RWPE1 (cell line): ENCODE results near the gene KLHL11.
A peak's percentile ranks its signal among the peaks of the same experiment; 100 is the strongest.

Experiments used
- CTCF ChIA-PET: fragments of 350-600 bp; sonication (Branson Sonifier 250); formaldehyde crosslinking; extraction: SDS; loops from one replicate; lab custom pipeline; 2021; lab: Yijun Ruan, JAX
- POLR2A ChIA-PET: fragments of 400-600 bp; formaldehyde crosslinking; extraction: SDS; loops from one replicate; lab custom pipeline; 2020; ENCODE audit warnings: antibody characterized with exemption; ENCODE audit not compliant: low non-redundant PET; lab: Yijun Ruan, JAX
- DNase-seq: peaks from one replicate; pipeline ENCODE4 v3.0.0; 2012; ENCODE audit warnings: low spot score
- H3K27ac ChIP-seq: fragments of 450-650 bp; 2 replicates; pipeline ENCODE4 v1.5.1; 2017
- TF ChIP-seq, protein P1 (sequence below): fragments of 450-650 bp; conservative IDR thresholded peaks from 2 replicates; pipeline ENCODE4 v1.5.1; 2017; ENCODE audit warnings: low read depth, mild to moderate bottlenecking

Gene KLHL11

GRCh38 chr17:41813152-41813680, 52.0 kb downstream of the KLHL11 start:
- CTCF ChIA-PET: interaction anchor here (2.1 kb wide), 1 partner anchor 76 kb away, joined by 4 read pairs; no protein-coding TSS in a partner anchor
- peak overlapping the region; percentile 91 for H3K27ac ChIP-seq
- no peak for DNase-seq
- POLR2A ChIA-PET: interaction anchor here (0.6 to 0.7 kb wide), 2 partner anchors 14 to 105 kb away, joined by 3 read pairs; no protein-coding TSS in a partner anchor
- TF ChIP-seq, protein P1, sequence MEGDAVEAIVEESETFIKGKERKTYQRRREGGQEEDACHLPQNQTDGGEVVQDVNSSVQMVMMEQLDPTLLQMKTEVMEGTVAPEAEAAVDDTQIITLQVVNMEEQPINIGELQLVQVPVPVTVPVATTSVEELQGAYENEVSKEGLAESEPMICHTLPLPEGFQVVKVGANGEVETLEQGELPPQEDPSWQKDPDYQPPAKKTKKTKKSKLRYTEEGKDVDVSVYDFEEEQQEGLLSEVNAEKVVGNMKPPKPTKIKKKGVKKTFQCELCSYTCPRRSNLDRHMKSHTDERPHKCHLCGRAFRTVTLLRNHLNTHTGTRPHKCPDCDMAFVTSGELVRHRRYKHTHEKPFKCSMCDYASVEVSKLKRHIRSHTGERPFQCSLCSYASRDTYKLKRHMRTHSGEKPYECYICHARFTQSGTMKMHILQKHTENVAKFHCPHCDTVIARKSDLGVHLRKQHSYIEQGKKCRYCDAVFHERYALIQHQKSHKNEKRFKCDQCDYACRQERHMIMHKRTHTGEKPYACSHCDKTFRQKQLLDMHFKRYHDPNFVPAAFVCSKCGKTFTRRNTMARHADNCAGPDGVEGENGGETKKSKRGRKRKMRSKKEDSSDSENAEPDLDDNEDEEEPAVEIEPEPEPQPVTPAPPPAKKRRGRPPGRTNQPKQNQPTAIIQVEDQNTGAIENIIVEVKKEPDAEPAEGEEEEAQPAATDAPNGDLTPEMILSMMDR: no peak

GRCh38 chr17:41812381-41813151, 52.7 kb downstream of the KLHL11 start, which contains the start of gene FKBP10:
TSS of gene FKBP10 (plus strand) at chr17:41813004. CDS start at chr17:41813035, 31 bp downstream.
- ChIA-PET CTCF (interaction anchor here (1.0 to 2.1 kb wide), 3 partner anchors 11 to 75 kb away, joined by 3 to 4 read pairs (median 4); no protein-coding TSS in a partner anchor), POLR2A (interaction anchor here (0.6 to 0.7 kb wide), 3 partner anchors 13 to 105 kb away, joined by 3 to 4 read pairs (median 3); no protein-coding TSS in a partner anchor)
- TF ChIP-seq, protein P1: no peak
- DNase-seq: peak; percentile 77
- peak within 1 kb of the TSS; percentile 91 for H3K27ac ChIP-seq

DNA sequence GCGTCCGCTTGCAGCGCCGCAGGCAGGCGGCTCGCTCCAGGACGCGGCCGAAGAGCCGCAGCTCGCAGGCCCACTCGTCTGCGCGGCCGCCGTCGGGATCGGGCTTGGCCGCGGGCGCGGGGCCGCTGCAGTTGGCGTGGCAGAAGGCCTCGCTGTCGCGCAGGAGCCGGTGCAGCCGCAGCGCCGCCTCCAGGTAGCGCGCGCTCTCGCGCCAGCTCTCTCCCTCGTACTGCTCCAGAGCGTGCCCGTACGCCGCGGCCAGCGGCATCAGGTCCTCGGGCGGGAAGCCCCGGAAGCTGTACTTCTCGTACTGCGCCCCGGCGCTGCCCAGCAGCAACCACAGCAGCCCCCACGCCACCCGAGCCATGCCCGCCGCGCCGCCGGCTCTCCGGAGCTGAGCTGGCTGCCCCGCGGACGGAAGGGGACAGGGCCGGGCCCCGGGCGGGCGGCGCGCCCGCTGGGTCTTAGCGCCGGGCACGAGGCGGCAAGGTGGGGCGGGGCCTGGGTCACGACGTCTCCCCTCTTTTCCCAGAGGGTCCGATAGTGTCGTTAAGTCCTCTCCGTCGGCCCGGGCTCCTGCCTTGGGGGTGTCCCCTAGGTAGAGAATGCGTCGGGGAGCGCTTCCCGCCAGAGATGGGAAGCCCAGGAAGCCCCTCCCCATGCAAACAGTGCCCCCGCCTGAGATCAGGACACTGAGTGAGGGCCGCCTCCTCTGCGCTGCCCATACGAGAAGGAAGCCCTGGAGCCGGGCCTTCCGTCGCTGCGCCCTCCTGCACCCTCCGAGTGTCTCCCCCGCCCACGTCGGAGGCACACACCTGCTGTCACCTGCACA, 53.5 kb downstream of the KLHL11 start, which contains the start of gene P3H4:
P3H4 (minus strand) TSS at position 401 of the 832 bp plus-strand sequence; CDS start at position 367, 34 bp downstream.
- peak within 1 kb of the TSS; percentile 91 for H3K27ac ChIP-seq
- POLR2A ChIA-PET: interaction anchor here (0.6 to 1.1 kb wide), 3 partner anchors 25 to 107 kb away, joined by 4 to 8 read pairs (median 4); partner anchors contain the start of gene JUP
- TF ChIP-seq, protein P1: peak; percentile 88
- DNase-seq: peak; percentile 70
- CTCF ChIA-PET: interaction anchor here (0.6 to 2.1 kb wide), 20 partner anchors 10 to 281 kb away, joined by 3 to 9 read pairs (median 3); partner anchors contain the start of gene JUP

- no peak for DNase-seq
- ChIA-PET POLR2A (interaction anchor here (0.6 to 1.1 kb wide), 2 partner anchors 24 to 106 kb away, joined by 4 to 8 read pairs; partner anchors contain the start of gene JUP), CTCF (interaction anchor here (0.6 to 1.9 kb wide), 17 partner anchors 9 to 280 kb away, joined by 3 to 9 read pairs (median 3); partner anchors contain the start of gene JUP)
- peak overlapping the region; percentile 91 for H3K27ac ChIP-seq
- TF ChIP-seq, protein P1: no peak
These were observed 54.3 kb downstream of the KLHL11 start for GRCh38 chr17:41810659-41811548.

DNA sequence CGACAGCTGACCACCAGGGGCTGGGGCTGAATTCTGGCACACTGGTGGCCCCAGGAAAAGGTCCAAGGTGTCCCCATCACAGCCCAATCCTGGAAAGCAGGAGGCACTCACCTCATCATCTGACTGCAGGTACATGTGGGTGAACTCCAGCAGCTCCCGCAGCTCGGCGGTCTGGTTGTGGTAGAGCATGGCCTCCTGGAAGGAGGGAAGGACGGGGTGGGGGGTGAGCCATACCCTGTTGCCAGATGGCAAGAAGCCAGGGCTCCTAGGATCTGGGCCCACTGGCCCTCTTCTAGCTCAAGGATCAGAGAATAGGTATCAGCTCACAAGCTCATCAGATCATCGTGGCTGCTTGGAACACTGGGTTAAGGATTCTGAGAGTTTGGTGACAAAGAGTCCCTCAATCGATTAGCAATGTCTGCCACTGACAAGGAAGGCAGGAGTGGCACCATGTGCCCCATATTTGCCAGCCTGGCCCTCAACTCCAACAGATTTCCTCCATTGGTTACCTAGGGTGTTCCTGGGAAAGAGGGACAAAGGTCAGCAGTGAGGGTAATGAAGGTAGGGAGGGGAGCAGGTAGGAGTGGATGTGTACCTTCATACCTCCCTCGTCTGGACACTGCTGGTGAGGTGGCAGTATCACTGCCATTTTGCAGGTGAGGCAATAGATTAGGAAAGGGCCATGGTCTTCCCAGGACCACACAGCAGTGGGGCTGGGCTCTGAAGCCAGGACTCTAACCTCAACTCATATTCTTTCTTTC, 58.4 kb downstream of the KLHL11 start:
- no peak for DNase-seq
- ChIA-PET CTCF (no interaction called here), POLR2A (no interaction called here)
- TF ChIP-seq, protein P1: no peak
- H3K27ac ChIP-seq: peak overlapping the region; percentile 25
